ENCODE results near the gene PDCD10. TPM values are rescaled to one million over a fixed set of nuclear protein-coding genes. Genes with fewer than 3 reads are reported as not detected.
A peak's percentile ranks its signal among the peaks of the same experiment; 100 is the strongest.

Gene PDCD10
- total and polyA plus RNA-seq, 4 donors: 26.7 to 113 (median 51.5) TPM

DNA sequence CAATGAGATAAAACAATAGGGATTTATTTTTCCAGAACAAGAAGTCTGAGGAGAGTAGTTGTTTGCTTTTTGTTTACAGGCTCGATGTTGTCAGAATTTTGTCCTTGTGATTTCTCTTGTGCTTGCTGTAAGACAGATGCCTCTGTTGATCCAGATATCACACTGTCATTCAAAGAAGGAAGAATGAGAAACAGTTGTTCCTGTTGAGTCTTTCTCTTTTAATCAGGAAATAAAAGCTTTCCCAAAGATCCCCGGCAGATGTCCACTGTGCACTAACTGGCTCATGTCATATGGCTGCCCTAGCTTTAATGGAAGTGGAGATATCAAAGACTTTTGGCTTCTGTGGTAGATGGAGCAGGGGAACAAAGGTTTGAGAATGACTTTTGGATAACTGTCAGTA lies 7.6 kb upstream of the PDCD10 start:
- Histone ChIP-seq H3K27ac (ENCODE audit: low read depth in 1 of 2, low read length in 1 of 2) (no peak overlapping the region), H3K4me3 (no peak overlapping the region), H3K27me3 (ENCODE audit: control insufficient read depth in 3 of 3, insufficient read depth in 3 of 3, low read length in 2 of 3) (no peaks in the 10 kb centered on the region), H3K4me1 (ENCODE audit: control insufficient read depth in 5 of 5, insufficient read depth in 5 of 5, low read length in 5 of 5) (no peaks in the 10 kb centered on the region), H3K9ac (ENCODE audit: insufficient read depth in 1 of 2, low read length in 2 of 2) (no peak overlapping the region), H3K9me3 (ENCODE audit: control insufficient read depth in 4 of 4, insufficient read depth in 3 of 4, low read length in 3 of 4) (no peaks in the 10 kb centered on the region), H3K36me3 (ENCODE audit: control insufficient read depth in 4 of 4, insufficient read depth in 4 of 4, low read length in 4 of 4) (no peaks in the 10 kb centered on the region)
- ATAC-seq (ENCODE audit: insufficient read depth, low FRiP score) (no peak), DNase-seq (no peak)
- no peak for TF ChIP-seq CTCF (IDR thresholded peaks at IDR 0.05; ENCODE audit: control extremely low read depth, extremely low read depth)
- 85 to 86% methylated on average over 2 of the region's 2 CpGs for WGBS, 2 donors

GRCh38 chr3:167740961-167741587 lies 6.4 kb upstream of the PDCD10 start:
- DNase-seq: peak; percentile 15 to 55 (median 26)
- H3K27me3 ChIP-seq (ENCODE audit: control insufficient read depth in 3 of 3, insufficient read depth in 3 of 3, low read length in 2 of 3): no peaks in the 10 kb centered on the region
- no peak for TF ChIP-seq CTCF (IDR thresholded peaks at IDR 0.05; ENCODE audit: control extremely low read depth, extremely low read depth)

GRCh38 chr3:167739190-167739810 lies 4.6 kb upstream of the PDCD10 start:
- no peak for ATAC-seq (ENCODE audit: insufficient read depth, low FRiP score)
- no peak for TF ChIP-seq CTCF (IDR thresholded peaks at IDR 0.05; ENCODE audit: control extremely low read depth, extremely low read depth)
- Histone ChIP-seq H3K9ac (ENCODE audit: insufficient read depth in 1 of 2, low read length in 2 of 2) (no peak overlapping the region), H3K36me3 (ENCODE audit: control insufficient read depth in 4 of 4, insufficient read depth in 4 of 4, low read length in 4 of 4) (peaks cover 0 to 3% (median 0%) of the 10 kb centered on the region in 4 donors), H3K9me3 (ENCODE audit: control insufficient read depth in 4 of 4, insufficient read depth in 3 of 4, low read length in 3 of 4) (no peaks in the 10 kb centered on the region), H3K4me3 (no peak overlapping the region), H3K27me3 (ENCODE audit: control insufficient read depth in 3 of 3, insufficient read depth in 3 of 3, low read length in 2 of 3) (no peaks in the 10 kb centered on the region), H3K27ac (ENCODE audit: low read depth in 1 of 2, low read length in 1 of 2) (no peak overlapping the region), H3K4me1 (ENCODE audit: control insufficient read depth in 5 of 5, insufficient read depth in 5 of 5, low read length in 5 of 5) (peaks cover 0 to 12% (median 0%) of the 10 kb centered on the region in 5 donors)
- DNase-seq: no peak
- WGBS, 2 donors: 94 to 95% methylated on average over 4 of the region's 4 CpGs

More at GRCh38 chr3:167740961-167741587, 6.4 kb upstream of the PDCD10 start:
- no peak overlapping the region for H3K4me3 ChIP-seq
- H3K9me3 ChIP-seq (ENCODE audit: control insufficient read depth in 4 of 4, insufficient read depth in 3 of 4, low read length in 3 of 4): no peaks in the 10 kb centered on the region
- no peak overlapping the region for H3K9ac ChIP-seq (ENCODE audit: insufficient read depth in 1 of 2, low read length in 2 of 2)
- ATAC-seq (ENCODE audit: insufficient read depth, low FRiP score): no peak
- no peak overlapping the region for H3K27ac ChIP-seq (ENCODE audit: low read depth in 1 of 2, low read length in 1 of 2)
- no peaks in the 10 kb centered on the region for H3K36me3 ChIP-seq (ENCODE audit: control insufficient read depth in 4 of 4, insufficient read depth in 4 of 4, low read length in 4 of 4)
- WGBS, 2 donors: 58 to 68% methylated on average over 2 of the region's 2 CpGs
- H3K4me1 ChIP-seq (ENCODE audit: control insufficient read depth in 5 of 5, insufficient read depth in 5 of 5, low read length in 5 of 5): peaks cover 0 to 7% (median 0%) of the 10 kb centered on the region in 5 donors

Data from lung (tissue), 12 donors.